Activated naive CD8-positive, alpha-beta T cell treated with anti-CD3 and anti-CD28 coated beads, Interleukin-2, amount 50 U/mL, for 24 hours (primary cell): ENCODE data around the gene DENND2C.

ENCODE experiments used
- ATAC-seq: fragments of 150-1000 bp; cut with Tn5 transposase; one replicate; pipeline ENCODE4 v1.10.0; 2021
- DNase-seq: peaks from one replicate; pipeline ENCODE4 v3.0.0; 2021
- H3K27ac Mint-ChIP-seq: one replicate; pipeline ENCODE4 v1.8.0; 2021; ENCODE audit warnings: mild to moderate bottlenecking, mixed read lengths
- H3K27me3 Mint-ChIP-seq: one replicate; pipeline ENCODE4 v1.8.0; 2021; ENCODE audit warnings: mixed read lengths
- H3K36me3 Mint-ChIP-seq: one replicate; pipeline ENCODE4 v1.8.0; 2021; ENCODE audit warnings: low read depth, mixed read lengths
- H3K4me1 Mint-ChIP-seq: one replicate; pipeline ENCODE4 v1.8.0; 2021; ENCODE audit warnings: mixed read lengths
- H3K4me3 Mint-ChIP-seq: one replicate; pipeline ENCODE4 v1.8.0; 2021; ENCODE audit warnings: mild to moderate bottlenecking, moderate library complexity, mixed read lengths
- H3K9me3 Mint-ChIP-seq: one replicate; pipeline ENCODE4 v1.8.0; 2021; ENCODE audit warnings: mixed read lengths

Gene DENND2C

DNA sequence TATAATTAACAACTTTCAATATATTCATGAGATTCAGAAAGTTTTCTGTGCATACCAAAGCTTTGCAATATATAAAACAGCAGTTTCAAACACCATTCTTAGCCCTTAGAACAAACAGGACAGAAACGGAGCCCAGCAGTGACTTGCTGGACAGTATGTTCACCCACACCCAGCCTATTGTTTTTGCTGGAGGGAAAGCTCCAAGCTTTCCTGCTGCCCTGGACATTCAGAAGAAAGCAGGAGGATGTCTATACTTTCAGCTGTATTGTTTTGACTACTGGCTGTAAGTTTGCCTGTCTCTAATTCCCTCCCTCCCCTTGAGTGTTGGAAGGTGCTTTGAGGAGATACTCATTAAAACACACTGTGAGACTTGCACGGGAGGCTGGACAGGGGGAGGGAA lies 9.6 kb downstream of the DENND2C start:
- no peak for DNase-seq
- Mint-ChIP-seq H3K4me3 (no peak overlapping the region), H3K27me3 (peaks cover 7% of the 10 kb centered on the region), H3K36me3 (no peaks in the 10 kb centered on the region), H3K27ac (no peak overlapping the region), H3K4me1 (no peaks in the 10 kb centered on the region), H3K9me3 (no peaks in the 10 kb centered on the region)
- ATAC-seq, result no peak

- ATAC-seq, result no peak
- DNase-seq, result no peak
- H3K9me3 Mint-ChIP-seq, result no peaks in the 10 kb centered on the region
- no peak overlapping the region for H3K27ac Mint-ChIP-seq
- H3K4me1 Mint-ChIP-seq, result no peaks in the 10 kb centered on the region
- H3K27me3 Mint-ChIP-seq, result peaks cover 9% of the 10 kb centered on the region
- H3K36me3 Mint-ChIP-seq, result no peaks in the 10 kb centered on the region
- H3K4me3 Mint-ChIP-seq, result no peak overlapping the region
Measured at GRCh38 chr1:114651893-114652292, 18.0 kb downstream of the DENND2C start.

DNA sequence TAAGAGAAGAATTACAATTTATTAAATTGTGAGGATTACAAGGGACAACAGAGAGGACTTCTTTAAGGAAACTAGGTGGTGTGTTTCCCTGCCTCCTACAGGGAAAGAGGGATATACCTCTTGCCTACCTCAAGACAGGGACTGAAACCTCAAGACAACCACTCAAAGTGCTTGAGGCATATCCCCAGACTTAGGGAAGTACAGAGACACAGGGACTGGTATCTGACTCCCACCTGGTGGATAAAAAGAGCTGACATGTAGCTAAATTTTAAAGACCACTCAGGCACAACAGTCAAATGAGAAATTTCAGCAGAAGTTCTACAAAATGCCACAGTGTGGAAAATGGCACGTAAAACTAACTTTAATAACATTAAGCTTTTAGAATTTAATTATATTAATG lies 21.3 kb downstream of the DENND2C start:
- Mint-ChIP-seq H3K36me3 (no peaks in the 10 kb centered on the region), H3K27ac (no peak overlapping the region), H3K9me3 (no peaks in the 10 kb centered on the region), H3K4me3 (no peak overlapping the region), H3K27me3 (peaks cover 3% of the 10 kb centered on the region), H3K4me1 (no peaks in the 10 kb centered on the region)
- ATAC-seq (no peak), DNase-seq (no peak)

DNA sequence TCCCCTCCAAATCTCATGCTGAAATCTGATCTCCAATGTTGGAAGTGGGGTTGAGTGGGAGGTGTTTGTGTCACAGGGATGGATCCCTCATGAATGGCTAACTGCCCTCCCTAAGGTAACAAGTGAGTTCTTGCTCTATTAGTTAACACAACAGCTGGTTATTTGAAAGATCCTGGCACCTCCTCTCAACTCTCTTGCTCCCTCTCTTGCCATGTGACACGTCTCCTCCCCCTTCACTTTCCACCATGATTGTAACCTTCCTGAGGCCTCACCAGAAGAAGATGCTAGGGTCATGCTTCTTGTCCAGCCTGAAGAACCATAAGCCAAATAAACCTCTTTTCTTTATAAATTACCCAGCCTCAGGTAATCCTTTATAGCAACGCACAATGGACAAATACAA lies 28.5 kb downstream of the DENND2C start:
- H3K27me3 Mint-ChIP-seq, result no peaks in the 10 kb centered on the region

GRCh38 chr1:114638910-114639309 lies 30.9 kb downstream of the DENND2C start:
- no peak for ATAC-seq

More for the DNA sequence above, 28.5 kb downstream of the DENND2C start:
- no peak for ATAC-seq
- no peak overlapping the region for H3K27ac Mint-ChIP-seq
- no peaks in the 10 kb centered on the region for H3K4me1 Mint-ChIP-seq
- no peaks in the 10 kb centered on the region for H3K36me3 Mint-ChIP-seq
- DNase-seq, result no peak
- no peak overlapping the region for H3K4me3 Mint-ChIP-seq
- no peaks in the 10 kb centered on the region for H3K9me3 Mint-ChIP-seq

DNA sequence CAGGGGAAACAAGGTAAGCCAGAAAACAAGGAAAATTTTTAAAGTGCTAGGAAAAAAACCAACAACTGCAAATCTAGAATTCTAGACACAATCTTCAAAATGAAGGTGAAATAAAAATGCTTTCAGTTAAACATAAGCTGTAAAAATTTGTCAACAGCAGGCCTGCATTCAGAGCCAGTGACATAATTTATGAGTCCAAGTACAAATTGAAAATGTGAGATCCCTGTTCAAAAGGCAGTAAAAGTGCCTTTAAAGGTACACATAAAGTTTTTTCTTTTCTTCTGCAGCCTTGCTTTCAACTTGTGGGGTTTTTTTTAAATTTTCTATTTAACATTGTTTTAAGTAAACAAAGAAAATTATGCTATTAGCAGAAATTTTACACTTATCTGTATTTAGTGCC lies 37.4 kb downstream of the DENND2C start:
- no peaks in the 10 kb centered on the region for H3K36me3 Mint-ChIP-seq
- no peak for ATAC-seq
- H3K27me3 Mint-ChIP-seq, result peaks cover 21% of the 10 kb centered on the region
- no peak overlapping the region for H3K27ac Mint-ChIP-seq
- DNase-seq, result no peak
- H3K4me3 Mint-ChIP-seq, result no peak overlapping the region
- no peaks in the 10 kb centered on the region for H3K4me1 Mint-ChIP-seq
- H3K9me3 Mint-ChIP-seq, result peaks cover 12% of the 10 kb centered on the region

More at GRCh38 chr1:114638910-114639309, 30.9 kb downstream of the DENND2C start:
- no peak for DNase-seq
- Mint-ChIP-seq H3K36me3 (no peaks in the 10 kb centered on the region), H3K4me1 (no peaks in the 10 kb centered on the region), H3K9me3 (no peaks in the 10 kb centered on the region), H3K27ac (no peak overlapping the region), H3K4me3 (no peak overlapping the region), H3K27me3 (no peaks in the 10 kb centered on the region)

DNA sequence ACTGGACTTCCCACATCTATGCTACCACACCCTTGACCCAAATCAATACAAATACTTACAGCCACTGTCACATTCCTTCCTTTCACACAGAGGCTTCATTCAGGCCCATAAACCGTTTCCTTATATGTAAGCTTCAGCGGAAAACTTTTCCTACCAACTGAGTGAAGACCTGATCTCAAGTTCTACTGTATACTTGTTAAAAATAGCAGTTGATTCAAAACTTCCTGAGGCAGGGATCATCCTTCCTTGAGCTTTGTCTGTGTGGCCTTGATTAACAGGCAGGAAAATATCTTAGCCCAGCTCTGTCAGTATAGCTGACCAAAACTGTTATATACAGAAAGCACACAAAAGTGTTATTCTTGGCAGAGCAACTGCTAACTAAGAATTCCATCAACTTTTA lies 42.7 kb downstream of the DENND2C start:
- H3K27me3 Mint-ChIP-seq, result peaks cover 19% of the 10 kb centered on the region
- DNase-seq, result no peak
- H3K27ac Mint-ChIP-seq, result no peak overlapping the region
- H3K36me3 Mint-ChIP-seq, result no peaks in the 10 kb centered on the region
- H3K4me1 Mint-ChIP-seq, result no peaks in the 10 kb centered on the region
- peaks cover 12% of the 10 kb centered on the region for H3K9me3 Mint-ChIP-seq
- no peak overlapping the region for H3K4me3 Mint-ChIP-seq
- ATAC-seq, result no peak

GRCh38 chr1:114623364-114623763 lies 46.5 kb downstream of the DENND2C start:
- Mint-ChIP-seq H3K27ac (no peak overlapping the region), H3K4me1 (no peaks in the 10 kb centered on the region), H3K27me3 (no peaks in the 10 kb centered on the region), H3K4me3 (no peak overlapping the region), H3K36me3 (no peaks in the 10 kb centered on the region), H3K9me3 (no peaks in the 10 kb centered on the region)
- DNase-seq (no peak), ATAC-seq (no peak)

- Mint-ChIP-seq H3K4me1 (no peaks in the 10 kb centered on the region), H3K27me3 (peaks cover 2% of the 10 kb centered on the region), H3K27ac (no peak overlapping the region), H3K36me3 (no peaks in the 10 kb centered on the region), H3K4me3 (no peak overlapping the region), H3K9me3 (no peaks in the 10 kb centered on the region)
- ATAC-seq, result no peak
- DNase-seq, result no peak
Measured at GRCh38 chr1:114620419-114620818, 49.4 kb downstream of the DENND2C start.

DNA sequence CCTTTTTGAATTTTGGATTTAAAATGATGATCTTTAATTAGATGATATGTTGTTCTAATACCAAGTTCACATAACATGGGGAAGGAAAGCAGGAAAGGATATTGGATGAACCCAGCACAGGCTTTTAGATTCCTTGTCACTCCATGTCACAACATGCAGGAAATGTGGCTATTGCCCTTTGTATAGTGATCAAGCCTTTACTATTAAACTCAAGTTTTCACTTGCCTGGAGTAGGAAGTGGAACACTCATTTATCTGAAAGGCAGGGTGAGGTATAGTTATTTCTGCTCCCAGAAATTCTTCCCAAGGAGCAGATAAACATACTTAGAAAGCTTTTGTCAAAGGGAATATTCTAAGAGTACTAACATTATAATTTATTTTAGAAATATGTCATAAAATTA lies 51.2 kb downstream of the DENND2C start:
- Mint-ChIP-seq H3K4me3 (no peak overlapping the region), H3K27me3 (peaks cover 2% of the 10 kb centered on the region), H3K9me3 (no peaks in the 10 kb centered on the region), H3K36me3 (no peaks in the 10 kb centered on the region), H3K4me1 (no peaks in the 10 kb centered on the region), H3K27ac (no peak overlapping the region)
- ATAC-seq, result no peak
- DNase-seq, result no peak

GRCh38 chr1:114610546-114611245 lies 59.2 kb downstream of the DENND2C start:
- H3K4me3 Mint-ChIP-seq, result no peak overlapping the region
- no peaks in the 10 kb centered on the region for H3K9me3 Mint-ChIP-seq
- DNase-seq (no peak), ATAC-seq (no peak)
- H3K27ac Mint-ChIP-seq, result no peak overlapping the region
- H3K36me3 Mint-ChIP-seq, result no peaks in the 10 kb centered on the region
- H3K4me1 Mint-ChIP-seq, result no peaks in the 10 kb centered on the region
- H3K27me3 Mint-ChIP-seq, result no peaks in the 10 kb centered on the region

- Mint-ChIP-seq H3K36me3 (no peaks in the 10 kb centered on the region), H3K27ac (no peak overlapping the region), H3K4me3 (no peak overlapping the region), H3K4me1 (no peaks in the 10 kb centered on the region), H3K27me3 (no peaks in the 10 kb centered on the region), H3K9me3 (no peaks in the 10 kb centered on the region)
- DNase-seq, result no peak
- ATAC-seq, result no peak
Measured at GRCh38 chr1:114609826-114610225, 60.0 kb downstream of the DENND2C start.

GRCh38 chr1:114609026-114609425 lies 60.8 kb downstream of the DENND2C start:
- Mint-ChIP-seq H3K27me3 (peaks cover 3% of the 10 kb centered on the region), H3K36me3 (no peaks in the 10 kb centered on the region), H3K4me3 (no peak overlapping the region), H3K9me3 (no peaks in the 10 kb centered on the region), H3K4me1 (no peaks in the 10 kb centered on the region), H3K27ac (no peak overlapping the region)
- no peak for DNase-seq
- ATAC-seq, result no peak

DNA sequence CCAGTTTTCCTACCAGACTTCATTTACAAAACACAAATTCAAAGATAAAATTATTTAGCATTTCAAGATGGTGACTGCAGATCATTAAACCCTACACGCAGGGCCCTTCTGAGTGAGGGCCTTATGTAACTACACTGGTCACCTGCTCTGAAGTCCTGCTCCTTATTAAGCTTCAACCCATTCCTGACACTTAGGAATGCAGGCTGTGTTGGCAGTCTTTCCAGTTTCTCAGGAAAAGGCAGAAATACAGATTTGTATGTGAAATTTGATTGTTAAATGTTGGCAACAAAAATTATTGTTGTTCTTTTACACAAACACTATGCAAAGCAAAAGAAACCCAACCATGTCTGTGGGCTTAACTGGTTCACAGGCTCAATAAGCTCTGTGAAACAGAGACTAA lies 62.6 kb downstream of the DENND2C start:
- Mint-ChIP-seq H3K36me3 (no peaks in the 10 kb centered on the region), H3K27ac (no peak overlapping the region), H3K4me3 (no peak overlapping the region), H3K4me1 (no peaks in the 10 kb centered on the region), H3K9me3 (no peaks in the 10 kb centered on the region), H3K27me3 (peaks cover 3% of the 10 kb centered on the region)
- no peak for DNase-seq
- ATAC-seq, result no peak

GRCh38 chr1:114597949-114598348 lies 71.9 kb downstream of the DENND2C start:
- Mint-ChIP-seq H3K4me1 (no peaks in the 10 kb centered on the region), H3K27ac (no peak overlapping the region), H3K4me3 (no peak overlapping the region), H3K27me3 (peaks cover 7% of the 10 kb centered on the region), H3K36me3 (no peaks in the 10 kb centered on the region), H3K9me3 (no peaks in the 10 kb centered on the region)
- ATAC-seq (no peak), DNase-seq (no peak)

DNA sequence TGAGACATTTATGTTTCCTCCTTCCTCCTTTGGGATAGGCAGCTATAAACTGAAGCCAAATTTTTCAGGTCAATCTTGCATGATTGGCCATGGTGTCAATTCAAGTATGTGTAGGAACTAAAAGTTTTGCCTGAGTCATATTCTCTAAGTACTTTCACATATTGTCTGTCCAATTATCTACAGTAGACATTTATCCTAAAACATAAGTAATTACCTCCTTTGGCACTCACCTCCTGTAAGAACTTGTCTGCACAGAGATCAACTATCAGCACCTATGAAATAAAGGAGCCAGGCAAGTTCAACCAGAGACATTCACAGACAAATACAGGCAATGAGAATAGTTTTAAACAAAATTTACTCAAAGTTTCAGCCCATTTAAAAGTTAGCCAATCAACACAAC lies 74.2 kb downstream of the DENND2C start:
- Mint-ChIP-seq H3K9me3 (no peaks in the 10 kb centered on the region), H3K4me1 (no peaks in the 10 kb centered on the region), H3K27ac (no peak overlapping the region), H3K4me3 (no peak overlapping the region), H3K27me3 (peaks cover 9% of the 10 kb centered on the region), H3K36me3 (no peaks in the 10 kb centered on the region)
- ATAC-seq (no peak), DNase-seq (no peak)
